Thyroid gland (tissue), 4 donors: ENCODE measurements around the gene NPHS2. TPM values are rescaled to one million over a fixed set of nuclear protein-coding genes. Genes with fewer than 3 reads are reported as not detected.

Experiments
- DNase-seq, 2 donors: peaks; one replicate each; pipeline ENCODE4 v3.0.0-alpha.2; 2019
- H3K27ac ChIP-seq, 3 donors: fragments of 200-600 bp; sonication (generic); 1 replicate in 2 of 3; 2 replicates in 1 of 3; pipeline ENCODE4 v1.5.1; 2016 to 2019; ENCODE audit warnings: mild to moderate bottlenecking in 1 of 3, moderate library complexity in 1 of 3
- H3K27me3 ChIP-seq: fragments of 200-600 bp; sonication (generic); one replicate; pipeline ENCODE4 v1.5.1; 2019
- H3K36me3 ChIP-seq, 2 donors: fragments of 200-600 bp; sonication (generic); one replicate each; pipeline ENCODE4 v1.5.1; 2016 to 2019
- H3K4me1 ChIP-seq, 2 donors: fragments of 200-600 bp; sonication (generic); one replicate each; pipeline ENCODE4 v1.5.1; 2017 to 2019
- H3K4me3 ChIP-seq, 3 donors: fragments of 200-600 bp; sonication (generic); replicated peaks in 1 of 3; 1 replicate in 2 of 3; 2 replicates in 1 of 3; pipeline ENCODE4 v1.5.1; 2016; ENCODE audit warnings: mild to moderate bottlenecking in 1 of 3
- H3K9me3 ChIP-seq: fragments of 200-600 bp; sonication (generic); one replicate; pipeline ENCODE4 v1.5.1; 2017
- CTCF ChIP-seq, 6 experiments: fragments of 200-600 bp in 3 of 6; fragments of 450-650 bp in 3 of 6; sonication (generic) in 3 of 6; IDR thresholded peaks; one replicate each; pipeline ENCODE4 v1.5.1; 2016 to 2019; ENCODE audit warnings: antibody characterized with exemption in 6 of 6, mild to moderate bottlenecking in 2 of 6, inconsistent platforms in 1 of 6, moderate library complexity in 1 of 6
- POLR2A ChIP-seq, 2 donors: fragments of 450-650 bp; IDR thresholded peaks; one replicate each; pipeline ENCODE4 v1.6.1; 2017; ENCODE audit warnings: antibody characterized with exemption in 2 of 2, mild to moderate bottlenecking in 2 of 2, moderate library complexity in 1 of 2
- WGBS, 2 donors: methylation state at CpG; one replicate each; pipeline ENCODE4 v1.1.5; 2017; 5-methylcytosine and 5-hydroxymethylcytosine counted together
- intact Hi-C: fragments of 100-400 bp; cut with DNase I; formaldehyde crosslinking; loops from one replicate; pipeline ENCODE4 v1.15.1; 2023
- total RNA-seq, 4 donors: library from RNA; depleted of rRNA; stranded (reverse); fragments of >200 nt; gene quantifications; one replicate each; pipeline ENCODE4 v1.2.3, GENCODE V29; 2016

NPHS2 gene
- total RNA-seq: not detected

GRCh38 chr1:179575497-179576314, at the start of gene NPHS2:
Gene NPHS2, minus strand, starts transcription at chr1:179575948. Its CDS starts 84 bp downstream, at chr1:179575864.
- Histone ChIP-seq H3K9me3 (no peaks in the 10 kb centered on the region), H3K36me3 (no peaks in the 10 kb centered on the region), H3K27me3 (peaks cover 6% of the 10 kb centered on the region), H3K4me3 (no peak within 1 kb of the TSS), H3K27ac (no peak within 1 kb of the TSS), H3K4me1 (peaks cover 4 to 10% of the 10 kb centered on the region in 2 donors)
- intact Hi-C loops: no loop called here
- WGBS, 2 donors: 9 to 15% methylated on average over 33 to 44 of the region's 77 CpGs
- no peak for TF ChIP-seq CTCF (IDR thresholded peaks at IDR 0.05)
- no peak for TF ChIP-seq POLR2A (IDR thresholded peaks at IDR 0.05)
- DNase-seq: no peak

GRCh38 chr1:179612361-179612760, 36.6 kb upstream of the NPHS2 start:
- Histone ChIP-seq H3K27ac (no peak overlapping the region), H3K4me1 (no peaks in the 10 kb centered on the region), H3K36me3 (no peaks in the 10 kb centered on the region), H3K27me3 (no peaks in the 10 kb centered on the region), H3K9me3 (no peaks in the 10 kb centered on the region), H3K4me3 (no peak overlapping the region)
- DNase-seq: no peak
- WGBS, 2 donors: 86 to 87% methylated on average over 3 of the region's 3 CpGs
- intact Hi-C loops: no loop called here
- TF ChIP-seq POLR2A (IDR thresholded peaks at IDR 0.05) (no peak), CTCF (IDR thresholded peaks at IDR 0.05) (no peak)

GRCh38 chr1:179601093-179601492, 25.3 kb upstream of the NPHS2 start:
- DNase-seq: no peak
- WGBS, 2 donors: 91% methylated on average over 1 of the region's 1 CpG
- intact Hi-C loops: no loop called here

GRCh38 chr1:179599623-179600249, 24.0 kb upstream of the NPHS2 start:
- Histone ChIP-seq H3K27ac (no peak overlapping the region), H3K36me3 (no peaks in the 10 kb centered on the region), H3K4me1 (no peaks in the 10 kb centered on the region), H3K27me3 (no peaks in the 10 kb centered on the region), H3K9me3 (no peaks in the 10 kb centered on the region), H3K4me3 (no peak overlapping the region)
- DNase-seq: peak; percentile 37 to 49
- intact Hi-C loops: no loop called here
- no peak for TF ChIP-seq POLR2A (IDR thresholded peaks at IDR 0.05)
- peak in 5 of 6 experiments; percentile 34 to 69 (median 56) for TF ChIP-seq CTCF (IDR thresholded peaks at IDR 0.05)

More at GRCh38 chr1:179601093-179601492, 25.3 kb upstream of the NPHS2 start:
- Histone ChIP-seq H3K4me3 (no peak overlapping the region), H3K27me3 (no peaks in the 10 kb centered on the region), H3K4me1 (no peaks in the 10 kb centered on the region), H3K27ac (no peak overlapping the region), H3K36me3 (no peaks in the 10 kb centered on the region), H3K9me3 (no peaks in the 10 kb centered on the region)
- TF ChIP-seq CTCF (IDR thresholded peaks at IDR 0.05) (no peak), POLR2A (IDR thresholded peaks at IDR 0.05) (no peak)

GRCh38 chr1:179598631-179599030, 22.9 kb upstream of the NPHS2 start:
- TF ChIP-seq CTCF (IDR thresholded peaks at IDR 0.05) (no peak), POLR2A (IDR thresholded peaks at IDR 0.05) (no peak)
- intact Hi-C loops: no loop called here
- no peaks in the 10 kb centered on the region for H3K9me3 ChIP-seq
- no peak overlapping the region for H3K27ac ChIP-seq
- DNase-seq: no peak
- H3K4me1 ChIP-seq: no peaks in the 10 kb centered on the region
- no peak overlapping the region for H3K4me3 ChIP-seq
- 90 to 91% methylated on average over 1 of the region's 1 CpG for WGBS, 2 donors
- H3K27me3 ChIP-seq: no peaks in the 10 kb centered on the region
- no peaks in the 10 kb centered on the region for H3K36me3 ChIP-seq
